HepG2 (cell line): ENCODE results near the gene DNAJB12. TPM values are rescaled to one million over a fixed set of nuclear protein-coding genes. Genes with fewer than 3 reads are reported as not detected.

ENCODE experiments used
- EP300 ChIP-seq, 3 experiments: sonication (generic) in 1 of 3; formaldehyde crosslinking in 1 of 3; IDR thresholded peaks; 2 replicates each; pipeline versions ENCODE4 v1.5.1 to v1.6.1; 2011 to 2020; ENCODE audit warnings: low read depth in 2 of 3, low read length in 2 of 3, borderline replicate concordance in 1 of 3, improper control_type of control experiment in 1 of 3, mild to moderate bottlenecking in 1 of 3, missing genetic modification reagents in 1 of 3, moderate library complexity in 1 of 3
- IKZF5 ChIP-seq: IDR thresholded peaks from 2 replicates; pipeline ENCODE4 v1.6.1; 2018; ENCODE audit warnings: missing genetic modification reagents, mild to moderate bottlenecking, missing compliant biosample characterization
- PCBP1 ChIP-seq: fragments of 200-400 bp; formaldehyde crosslinking; IDR thresholded peaks from 2 replicates; pipeline ENCODE4 v1.6.1; 2017; ENCODE audit warnings: mild to moderate bottlenecking, low read depth, low read length, borderline replicate concordance
- POLR2AphosphoS5 ChIP-seq: IDR thresholded peaks from 2 replicates; pipeline ENCODE4 v1.6.1; 2012; ENCODE audit warnings: low read depth, low read length
- RNF219 ChIP-seq: sonication (generic); formaldehyde crosslinking; IDR thresholded peaks from 2 replicates; pipeline ENCODE4 v1.5.0; 2020; ENCODE audit warnings: mild to moderate bottlenecking, missing genetic modification reagents
- TEAD2 ChIP-seq: sonication (generic); formaldehyde crosslinking; IDR thresholded peaks from 2 replicates; pipeline ENCODE4 v1.9.0; 2021; ENCODE audit warnings: missing genetic modification reagents
- ZBTB42 ChIP-seq: sonication (generic); formaldehyde crosslinking; IDR thresholded peaks from 2 replicates; pipeline ENCODE4 v1.5.0; 2020; ENCODE audit warnings: mild to moderate bottlenecking, missing genetic modification reagents
- ZNF276 ChIP-seq: sonication (generic); formaldehyde crosslinking; IDR thresholded peaks from 2 replicates; pipeline ENCODE4 v1.4.0; 2020; ENCODE audit warnings: mild to moderate bottlenecking, low read depth, missing genetic modification reagents
- ZNF451 ChIP-seq: sonication (generic); formaldehyde crosslinking; IDR thresholded peaks from 2 replicates; pipeline ENCODE4 v1.5.0; 2020; ENCODE audit warnings: mild to moderate bottlenecking, missing genetic modification reagents
- ZNF580 ChIP-seq: IDR thresholded peaks from 2 replicates; pipeline ENCODE4 v1.6.1; 2016; ENCODE audit warnings: low read depth, borderline replicate concordance
- ZNF652 ChIP-seq: IDR thresholded peaks from 2 replicates; pipeline ENCODE4 v1.6.1; 2016; ENCODE audit warnings: low read depth, borderline replicate concordance
- ZNF704 ChIP-seq: sonication (generic); formaldehyde crosslinking; IDR thresholded peaks from 2 replicates; pipeline ENCODE4 v1.8.1; 2023; ENCODE audit warnings: mild to moderate bottlenecking, inconsistent platforms, moderate library complexity, missing genetic modification reagents, borderline replicate concordance
- ZNF710 ChIP-seq: sonication (generic); formaldehyde crosslinking; IDR thresholded peaks from 2 replicates; pipeline ENCODE4 v1.5.0; 2020; ENCODE audit warnings: mild to moderate bottlenecking, missing genetic modification reagents, borderline replicate concordance
- ZNF747 ChIP-seq: sonication (generic); formaldehyde crosslinking; IDR thresholded peaks from 2 replicates; pipeline ENCODE4 v1.8.1; 2023; ENCODE audit warnings: missing genetic modification reagents, mild to moderate bottlenecking, borderline replicate concordance
- polyA plus RNA-seq, 8 experiments: library from polyadenylated mRNA; depleted of rRNA in 3 of 8; stranded (reverse) in 7 of 8; unstranded in 1 of 8; fragments of >200 nt; fragmentation: Illumina TruSeq in 4 of 8; extraction: Trizol in 4 of 8; gene quantifications; 2 replicates each; pipeline versions ENCODE4 v1.2.1 to v1.2.3, GENCODE V29; 2011 to 2016; ENCODE audit warnings: low read depth in 4 of 8, missing spikeins in 1 of 8, mixed read lengths in 1 of 8; ENCODE audit not compliant: insufficient read depth in 1 of 8
- total RNA-seq, 5 experiments: library from RNA; depleted of rRNA; stranded (reverse); fragments of >200 nt; fragmentation: Illumina TruSeq; extraction: Trizol; gene quantifications; 2 replicates each; pipeline ENCODE4 v1.2.3, GENCODE V29; 2016; ENCODE audit warnings: low read depth in 1 of 5

Gene DNAJB12
- total and polyA plus RNA-seq, 2 of the 13 experiments (the other 11 are each of a cell fraction or from before 2014, with no cell fraction given): 10.8 to 18.2 TPM

GRCh38 chr10:72319416-72320254, 35.1 kb downstream of the DNAJB12 start (continued):
- no peak for TF ChIP-seq ZNF652 (CRISPR knock-in tag)
- TF ChIP-seq RNF219 (CRISPR knock-in tag): no peak
- TF ChIP-seq ZBTB42 (CRISPR knock-in tag): peak; percentile 77; the same call in 1 of the 2 replicates
- no peak for TF ChIP-seq TEAD2 (CRISPR knock-in tag)
- TF ChIP-seq EP300 (IDR thresholded peaks at IDR 0.05; ENCODE audit: low read depth in 2 of 2, low read length in 2 of 2): peak in 1 of 2 experiments; percentile 87; a peak in 3 of 4 replicates
- peak; percentile 34; the same call in 1 of the 2 replicates for TF ChIP-seq EP300 (CRISPR knock-in tag; IDR thresholded peaks at IDR 0.05; ENCODE audit: borderline replicate concordance)
- peak; percentile 81 for TF ChIP-seq ZNF451 (CRISPR knock-in tag)
- TF ChIP-seq ZNF580 (CRISPR knock-in tag): peak; percentile 68; the same call in 1 of the 2 replicates
- TF ChIP-seq ZNF704 (CRISPR knock-in tag): no peak
- no peak for TF ChIP-seq ZNF747 (CRISPR knock-in tag)
- no peak for TF ChIP-seq PCBP1
- TF ChIP-seq POLR2AphosphoS5: peak; percentile 28; the same call in 1 of the 2 replicates
- peak; percentile 70 for TF ChIP-seq ZNF710 (CRISPR knock-in tag)
- no peak for TF ChIP-seq ZNF276 (CRISPR knock-in tag)
- peak; percentile 80; the same call in 1 of the 2 replicates for TF ChIP-seq IKZF5 (CRISPR knock-in tag)
